Body of pancreas (tissue), 4 donors: ENCODE measurements around the gene ME3.

Source experiments
- CTCF ChIP-seq, 7 experiments: fragments of 450-650 bp in 4 of 7; fragments of 200-600 bp in 3 of 7; sonication (generic) in 3 of 7; IDR thresholded peaks; one replicate each; pipeline ENCODE4 v1.5.1; 2016 to 2019; ENCODE audit warnings: antibody characterized with exemption in 7 of 7
- POLR2A ChIP-seq, 3 donors: fragments of 450-650 bp; IDR thresholded peaks; one replicate each; pipeline ENCODE4 v1.6.1; 2016; ENCODE audit warnings: antibody characterized with exemption in 3 of 3, mild to moderate bottlenecking in 2 of 3

GRCh38 chr11:86641537-86642261 is 30.7 kb downstream of the ME3 start:
- TF ChIP-seq CTCF (IDR thresholded peaks at IDR 0.05), result no peak
- TF ChIP-seq POLR2A (IDR thresholded peaks at IDR 0.05), result no peak
